HG02678 (cell line): ENCODE results near the gene HOXA5.
A peak's percentile ranks its signal among the peaks of the same experiment; 100 is the strongest.

Experiments
- ATAC-seq: cut with Tn5 transposase; IDR thresholded peaks from one replicate; pipeline ENCODE4 v1.9.1; 2021; ENCODE audit warnings: mild to moderate bottlenecking, moderate library complexity; ENCODE audit not compliant: unreplicated experiment

The HOXA5 gene

GRCh38 chr7:27137640-27138315 is 5.7 kb downstream of the HOXA5 start:
- ATAC-seq = no peak

GRCh38 chr7:27134392-27134791 is 9.1 kb downstream of the HOXA5 start:
- ATAC-seq = no peak

- ATAC-seq = no peak
Observed at GRCh38 chr7:27133409-27134231, 9.9 kb downstream of the HOXA5 start.

- no peak for ATAC-seq
Observed at GRCh38 chr7:27132978-27133377, 10.5 kb downstream of the HOXA5 start.

- ATAC-seq = no peak
Observed at GRCh38 chr7:27132214-27132613, 11.3 kb downstream of the HOXA5 start.

GRCh38 chr7:27131390-27131819 is 12.1 kb downstream of the HOXA5 start:
- no peak for ATAC-seq

- ATAC-seq = peak; percentile 47
Observed at GRCh38 chr7:27130540-27131389, 12.7 kb downstream of the HOXA5 start, which contains the start of gene HOXA4. Gene HOXA4, minus strand, starts transcription at chr7:27130757. Its CDS starts 24 bp downstream, at chr7:27130733.

- ATAC-seq = no peak
Observed at GRCh38 chr7:27129729-27130539, 13.5 kb downstream of the HOXA5 start.

- no peak for ATAC-seq
Observed at GRCh38 chr7:27128776-27129728, 14.4 kb downstream of the HOXA5 start.

GRCh38 chr7:27128034-27128433 is 15.4 kb downstream of the HOXA5 start:
- ATAC-seq = no peak

GRCh38 chr7:27126596-27127327 is 16.7 kb downstream of the HOXA5 start:
- ATAC-seq = no peak

- ATAC-seq = no peak
Observed at GRCh38 chr7:27125986-27126394, 17.5 kb downstream of the HOXA5 start.

- ATAC-seq = no peak
Observed at GRCh38 chr7:27124902-27125689, 18.4 kb downstream of the HOXA5 start.

- ATAC-seq = no peak
Observed at GRCh38 chr7:27124096-27124901, 19.2 kb downstream of the HOXA5 start.

GRCh38 chr7:27123477-27124053 is 19.9 kb downstream of the HOXA5 start:
- ATAC-seq = no peak

GRCh38 chr7:27123007-27123476 is 20.4 kb downstream of the HOXA5 start:
- no peak for ATAC-seq
